ENCODE results near the gene C1QTNF6.

Gene C1QTNF6

DNA sequence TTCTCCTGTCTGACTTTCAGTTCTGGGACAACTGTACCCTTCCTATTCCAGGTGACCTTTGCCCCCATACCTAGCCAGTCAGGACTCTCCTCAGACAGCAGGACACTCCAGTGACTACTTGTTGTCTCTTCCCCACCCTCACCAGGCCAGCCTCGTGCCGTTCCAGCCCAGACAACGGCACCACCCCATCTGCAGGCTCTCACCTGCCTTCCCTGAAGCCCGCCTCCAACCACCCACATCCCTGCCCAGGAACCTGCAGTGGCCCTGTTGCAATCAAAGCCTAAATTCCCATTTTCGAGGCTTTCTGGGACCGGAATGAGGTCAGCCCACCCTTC is 42.0 kb downstream of the C1QTNF6 start:
- Histone ChIP-seq H3K27ac (ENCODE audit: low read depth, low read length) (no peak overlapping the region), H3K36me3 (ENCODE audit: control insufficient read depth, insufficient read depth, low read length) (no peaks in the 10 kb centered on the region), H3K27me3 (ENCODE audit: control insufficient read depth, insufficient read depth, low read length) (no peaks in the 10 kb centered on the region), H3K4me3 (ENCODE audit: low read depth, low read length) (no peak overlapping the region), H3K9ac (ENCODE audit: low read length) (no peak overlapping the region), H3K9me3 (ENCODE audit: control insufficient read depth, insufficient read depth, low read depth, low read length) (no peaks in the 10 kb centered on the region; the same call in 1 of the 2 replicates), H3K4me1 (ENCODE audit: control insufficient read depth, insufficient read depth, low read length) (peaks cover 15% of the 10 kb centered on the region; the same call in 1 of the 2 replicates)

DNA sequence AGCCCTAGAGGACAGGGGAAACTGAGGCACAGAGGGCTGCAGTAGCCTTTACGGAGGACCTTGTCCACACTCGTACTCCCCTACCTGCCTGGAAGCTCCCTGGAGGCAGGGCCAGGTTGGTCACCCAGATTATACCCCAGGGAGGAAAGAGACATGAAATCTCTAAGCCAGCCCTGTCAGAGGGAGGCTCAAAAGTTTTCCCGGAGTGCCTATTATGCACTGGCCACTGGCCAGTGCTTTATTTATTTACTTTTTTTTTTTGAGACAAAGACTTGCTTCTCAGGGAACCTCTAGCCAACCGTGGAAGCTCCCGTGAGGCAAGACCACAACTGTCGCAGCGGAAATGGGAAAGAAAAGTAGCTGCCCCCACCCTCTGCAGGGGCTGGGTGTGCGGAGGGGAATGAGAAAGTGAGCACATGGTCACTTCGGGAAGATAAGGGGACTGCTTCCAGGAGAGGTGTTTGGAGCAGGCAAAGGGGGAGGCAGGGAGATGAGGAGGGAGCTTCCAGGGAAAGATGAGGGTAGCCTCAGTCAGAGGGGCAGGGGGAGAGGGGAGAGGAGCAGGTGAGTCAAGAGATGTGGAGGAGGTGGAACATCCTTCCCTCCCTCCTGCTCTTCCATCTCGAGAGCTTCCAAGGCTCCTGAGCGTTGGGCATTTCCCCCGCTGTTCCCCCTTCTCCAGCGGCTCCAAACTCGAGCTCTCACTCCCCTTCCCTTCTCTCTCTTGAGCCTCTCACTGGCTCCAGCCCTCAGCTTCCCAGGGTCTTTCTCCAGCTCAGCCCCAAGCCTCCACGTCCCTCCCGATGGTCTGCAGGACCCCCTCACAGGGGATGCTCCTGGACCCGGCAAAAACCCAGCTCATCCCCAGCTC is 42.6 kb downstream of the C1QTNF6 start:
- no peak overlapping the region for H3K9ac ChIP-seq (ENCODE audit: low read length)
- H3K27ac ChIP-seq (ENCODE audit: low read depth, low read length), result no peak overlapping the region

DNA sequence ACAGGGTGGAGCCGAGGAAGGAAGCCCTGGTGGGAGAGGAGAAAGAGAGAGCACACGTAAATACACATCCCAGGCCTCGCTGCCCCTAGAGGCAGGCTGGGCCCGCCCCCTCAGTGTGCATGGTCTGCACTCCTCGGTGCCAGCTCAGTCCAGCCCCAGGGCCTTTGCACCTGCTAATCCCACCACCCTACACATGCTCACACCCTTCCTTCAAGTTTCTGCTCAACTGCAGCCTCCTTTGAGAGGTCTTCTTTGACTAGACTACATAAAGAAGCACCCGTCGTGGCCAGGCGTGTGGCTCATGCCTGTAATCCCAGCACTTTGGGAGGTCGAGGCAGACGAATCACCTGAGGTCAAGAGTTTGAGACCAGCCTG is 43.9 kb downstream of the C1QTNF6 start:
- no peaks in the 10 kb centered on the region for H3K27me3 ChIP-seq (ENCODE audit: control insufficient read depth, insufficient read depth, low read length)
- no peaks in the 10 kb centered on the region for H3K36me3 ChIP-seq (ENCODE audit: control insufficient read depth, insufficient read depth, low read length)
- no peak overlapping the region for H3K4me3 ChIP-seq (ENCODE audit: low read depth, low read length)
- H3K9me3 ChIP-seq (ENCODE audit: control insufficient read depth, insufficient read depth, low read depth, low read length), result no peaks in the 10 kb centered on the region
- H3K27ac ChIP-seq (ENCODE audit: low read depth, low read length), result no peak overlapping the region
- H3K4me1 ChIP-seq (ENCODE audit: control insufficient read depth, insufficient read depth, low read length), result peaks cover 5% of the 10 kb centered on the region; the same call in 1 of the 2 replicates
- H3K9ac ChIP-seq (ENCODE audit: low read length), result no peak overlapping the region

More for the DNA sequence above, 42.6 kb downstream of the C1QTNF6 start:
- Histone ChIP-seq H3K4me1 (ENCODE audit: control insufficient read depth, insufficient read depth, low read length) (peaks cover 15% of the 10 kb centered on the region; the same call in 1 of the 2 replicates), H3K27me3 (ENCODE audit: control insufficient read depth, insufficient read depth, low read length) (no peaks in the 10 kb centered on the region), H3K36me3 (ENCODE audit: control insufficient read depth, insufficient read depth, low read length) (no peaks in the 10 kb centered on the region), H3K4me3 (ENCODE audit: low read depth, low read length) (no peak overlapping the region), H3K9me3 (ENCODE audit: control insufficient read depth, insufficient read depth, low read depth, low read length) (no peaks in the 10 kb centered on the region)

DNA sequence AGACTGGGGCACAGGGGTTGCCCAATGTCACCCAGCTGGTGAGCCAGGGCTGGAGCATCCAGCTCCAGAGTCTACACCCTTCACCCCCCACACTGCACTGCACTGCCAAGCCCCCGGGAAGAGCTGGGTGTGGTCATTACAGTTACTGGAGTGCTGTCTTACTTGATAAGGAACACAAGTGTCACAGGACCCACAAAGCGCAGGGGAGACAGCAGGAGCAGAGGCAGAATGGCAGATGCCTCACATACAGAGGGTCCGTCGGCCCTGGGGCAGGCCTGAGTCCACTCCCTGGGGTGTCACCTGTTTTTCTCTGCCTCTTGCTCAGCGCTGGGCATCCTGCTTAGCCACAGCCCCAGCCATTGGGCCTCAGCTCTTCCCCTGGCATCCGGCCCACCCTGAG is 46.1 kb downstream of the C1QTNF6 start:
- Histone ChIP-seq H3K4me3 (ENCODE audit: low read depth, low read length) (no peak overlapping the region), H3K27ac (ENCODE audit: low read depth, low read length) (no peak overlapping the region)

DNA sequence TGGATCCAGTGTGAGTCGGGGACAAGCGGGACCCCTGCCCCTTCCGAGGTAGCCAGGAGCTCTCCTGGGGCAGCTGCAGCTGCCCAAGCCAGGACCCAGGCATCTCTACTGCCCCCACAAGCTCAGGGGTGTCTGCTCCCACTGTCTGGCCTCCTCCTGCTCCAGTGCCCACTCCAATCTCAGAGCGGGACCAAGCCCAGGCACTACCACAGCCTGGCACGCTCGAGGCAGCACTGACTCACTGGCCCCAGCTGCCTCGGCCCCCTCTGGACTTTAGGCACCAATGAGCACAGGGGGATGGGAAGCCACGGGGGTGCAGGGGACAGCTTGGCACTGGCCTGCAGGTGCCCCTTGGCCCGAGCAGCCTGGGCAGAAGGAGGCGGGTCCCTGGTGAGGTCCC is 46.6 kb downstream of the C1QTNF6 start:
- H3K4me3 ChIP-seq (ENCODE audit: low read depth, low read length), result no peak overlapping the region
- no peaks in the 10 kb centered on the region for H3K9me3 ChIP-seq (ENCODE audit: control insufficient read depth, insufficient read depth, low read depth, low read length)
- H3K9ac ChIP-seq (ENCODE audit: low read length), result no peak overlapping the region
- H3K27ac ChIP-seq (ENCODE audit: low read depth, low read length), result no peak overlapping the region
- H3K4me1 ChIP-seq (ENCODE audit: control insufficient read depth, insufficient read depth, low read length), result peaks cover 3% of the 10 kb centered on the region; the same call in 1 of the 2 replicates
- no peaks in the 10 kb centered on the region; the same call in 1 of the 2 replicates for H3K27me3 ChIP-seq (ENCODE audit: control insufficient read depth, insufficient read depth, low read length)
- no peaks in the 10 kb centered on the region for H3K36me3 ChIP-seq (ENCODE audit: control insufficient read depth, insufficient read depth, low read length)

More for the DNA sequence above, 46.1 kb downstream of the C1QTNF6 start:
- H3K36me3 ChIP-seq (ENCODE audit: control insufficient read depth, insufficient read depth, low read length), result no peaks in the 10 kb centered on the region
- no peaks in the 10 kb centered on the region; the same call in 1 of the 2 replicates for H3K27me3 ChIP-seq (ENCODE audit: control insufficient read depth, insufficient read depth, low read length)
- H3K4me1 ChIP-seq (ENCODE audit: control insufficient read depth, insufficient read depth, low read length), result peaks cover 3% of the 10 kb centered on the region; the same call in 1 of the 2 replicates
- no peaks in the 10 kb centered on the region for H3K9me3 ChIP-seq (ENCODE audit: control insufficient read depth, insufficient read depth, low read depth, low read length)
- H3K9ac ChIP-seq (ENCODE audit: low read length), result no peak overlapping the region

DNA sequence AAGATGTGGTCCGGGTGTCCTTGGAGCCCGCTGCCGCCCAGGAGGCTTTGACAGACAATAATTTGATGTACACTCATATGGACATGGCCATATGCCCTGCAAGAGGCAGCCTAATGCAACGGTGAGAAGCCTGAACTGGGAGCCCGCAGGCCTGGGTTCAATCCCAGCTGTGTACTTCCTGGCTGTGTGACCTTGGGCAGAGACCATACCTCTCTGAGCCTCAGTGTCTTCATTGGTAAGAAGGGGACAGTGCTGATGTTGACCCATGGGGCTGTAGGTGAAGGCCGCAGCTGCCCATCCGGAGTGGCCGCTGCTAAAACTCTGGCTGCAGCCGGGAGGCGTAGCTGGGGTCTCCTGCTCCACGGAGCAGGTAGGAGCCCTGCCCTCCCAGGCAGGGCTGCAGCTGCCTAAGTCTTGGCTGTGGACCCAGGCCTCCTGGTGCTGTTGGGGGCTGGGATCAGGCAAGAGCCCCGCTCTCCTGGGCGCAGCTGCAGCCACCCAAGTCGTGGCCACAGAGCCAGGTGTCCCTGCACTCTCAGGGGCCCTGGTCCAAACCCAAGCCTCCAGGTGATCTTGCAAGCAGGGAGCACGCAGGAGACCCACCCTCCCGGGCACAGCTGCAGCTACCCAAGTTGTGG is 47.2 kb downstream of the C1QTNF6 start:
- Histone ChIP-seq H3K36me3 (ENCODE audit: control insufficient read depth, insufficient read depth, low read length) (no peaks in the 10 kb centered on the region), H3K4me3 (ENCODE audit: low read depth, low read length) (no peak overlapping the region), H3K27ac (ENCODE audit: low read depth, low read length) (no peak overlapping the region), H3K4me1 (ENCODE audit: control insufficient read depth, insufficient read depth, low read length) (peaks cover 3% of the 10 kb centered on the region; the same call in 1 of the 2 replicates), H3K9me3 (ENCODE audit: control insufficient read depth, insufficient read depth, low read depth, low read length) (no peaks in the 10 kb centered on the region), H3K9ac (ENCODE audit: low read length) (no peak overlapping the region), H3K27me3 (ENCODE audit: control insufficient read depth, insufficient read depth, low read length) (no peaks in the 10 kb centered on the region; the same call in 1 of the 2 replicates)

DNA sequence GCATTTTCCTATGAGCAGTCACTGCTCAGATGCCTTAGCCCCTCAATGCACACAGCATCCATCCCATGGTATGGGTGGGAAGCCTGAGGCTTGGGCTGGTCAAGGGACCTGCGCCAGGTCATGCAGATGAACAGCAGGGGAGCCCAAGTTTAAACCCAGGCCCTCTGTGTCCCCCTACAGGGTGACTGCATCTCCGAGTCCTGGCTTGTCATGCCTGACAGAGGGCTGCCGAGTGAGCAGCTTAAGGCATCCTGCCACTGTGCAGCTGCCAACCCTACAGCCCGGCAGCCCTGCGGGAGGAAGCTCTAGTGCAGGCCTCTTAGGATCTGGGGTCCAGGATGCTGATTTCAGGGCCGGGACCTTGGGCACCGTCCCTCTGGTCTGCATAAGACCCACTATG is 48.3 kb downstream of the C1QTNF6 start:
- H3K36me3 ChIP-seq (ENCODE audit: control insufficient read depth, insufficient read depth, low read length), result no peaks in the 10 kb centered on the region
- H3K4me1 ChIP-seq (ENCODE audit: control insufficient read depth, insufficient read depth, low read length), result no peaks in the 10 kb centered on the region
- H3K9me3 ChIP-seq (ENCODE audit: control insufficient read depth, insufficient read depth, low read depth, low read length), result no peaks in the 10 kb centered on the region
- no peaks in the 10 kb centered on the region; the same call in 1 of the 2 replicates for H3K27me3 ChIP-seq (ENCODE audit: control insufficient read depth, insufficient read depth, low read length)
- no peak overlapping the region for H3K27ac ChIP-seq (ENCODE audit: low read depth, low read length)
- no peak overlapping the region for H3K4me3 ChIP-seq (ENCODE audit: low read depth, low read length)
- no peak overlapping the region for H3K9ac ChIP-seq (ENCODE audit: low read length)

DNA sequence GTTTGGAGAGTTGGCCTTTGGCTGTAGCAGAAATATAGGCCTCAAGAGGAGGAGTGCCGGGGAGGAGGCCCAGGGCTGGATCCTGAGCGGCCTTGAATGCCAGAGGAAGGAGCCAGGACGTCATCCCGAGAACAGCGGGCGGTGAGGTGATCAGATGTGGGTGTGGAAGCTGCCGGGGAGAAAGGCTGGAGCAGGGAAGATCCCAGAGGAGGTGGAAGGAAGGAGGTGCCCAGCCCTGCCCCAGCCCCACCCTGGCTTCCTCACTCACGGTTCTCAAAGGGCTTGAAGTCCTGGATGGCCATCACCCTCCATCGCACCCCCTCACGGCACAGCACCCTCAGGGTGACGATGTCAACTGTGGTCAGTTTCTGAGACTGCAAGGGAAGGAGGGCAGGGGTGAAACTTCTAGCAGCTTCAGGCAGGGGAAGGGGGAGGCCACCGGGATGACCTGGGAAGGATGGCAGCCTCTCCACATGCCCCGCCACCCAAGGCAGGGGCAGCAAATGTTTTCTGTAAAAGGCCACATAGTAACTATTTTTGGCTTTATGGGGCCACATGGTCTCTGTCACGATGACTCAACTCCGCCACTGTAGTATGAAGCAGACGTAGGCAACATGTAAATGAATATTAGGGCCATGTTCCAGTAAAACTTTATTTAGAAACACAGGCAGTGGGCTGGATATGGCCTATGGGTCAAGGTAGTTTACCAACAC is 49.0 kb downstream of the C1QTNF6 start:
- Histone ChIP-seq H3K36me3 (ENCODE audit: control insufficient read depth, insufficient read depth, low read length) (no peaks in the 10 kb centered on the region), H3K4me1 (ENCODE audit: control insufficient read depth, insufficient read depth, low read length) (no peaks in the 10 kb centered on the region), H3K4me3 (ENCODE audit: low read depth, low read length) (no peak overlapping the region), H3K9ac (ENCODE audit: low read length) (no peak overlapping the region), H3K27me3 (ENCODE audit: control insufficient read depth, insufficient read depth, low read length) (no peaks in the 10 kb centered on the region; the same call in 1 of the 2 replicates), H3K27ac (ENCODE audit: low read depth, low read length) (no peak overlapping the region), H3K9me3 (ENCODE audit: control insufficient read depth, insufficient read depth, low read depth, low read length) (no peaks in the 10 kb centered on the region)

DNA sequence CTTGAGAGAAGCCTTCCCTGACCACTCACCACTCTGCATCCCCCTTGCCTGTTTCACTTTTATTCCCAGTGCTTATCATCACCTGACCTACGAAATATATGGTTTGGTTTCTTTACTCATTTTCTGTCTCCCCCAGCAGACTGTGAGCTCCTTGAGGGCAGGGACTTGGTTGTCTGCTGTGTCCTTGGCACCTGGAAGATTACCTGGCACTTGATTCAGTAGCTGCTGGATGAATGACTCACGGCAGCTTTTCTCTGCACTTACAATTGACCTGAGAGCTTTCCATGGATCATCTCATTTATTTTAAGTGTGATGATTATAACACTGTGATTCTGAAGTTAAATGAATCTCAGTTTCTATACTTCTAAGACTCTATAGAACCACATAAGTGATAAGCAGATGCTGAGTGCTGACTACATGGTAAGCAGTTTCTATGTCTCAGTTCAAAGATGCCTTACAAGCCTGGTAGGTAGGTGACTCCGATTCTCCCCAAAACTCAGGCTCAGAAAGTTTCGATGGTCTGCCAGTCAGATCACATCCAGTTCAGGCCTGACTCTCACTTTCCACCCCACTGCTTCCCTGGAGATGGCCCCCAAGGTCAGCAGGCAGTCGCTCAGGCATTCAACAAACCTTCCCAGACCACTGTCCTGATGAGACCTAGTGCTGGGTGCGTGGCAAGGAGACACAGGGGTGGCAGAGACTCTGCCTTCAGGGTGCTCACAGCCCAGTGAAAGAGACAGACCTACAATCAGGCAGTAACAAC is 50.0 kb downstream of the C1QTNF6 start:
- no peak overlapping the region for H3K27ac ChIP-seq (ENCODE audit: low read depth, low read length)
- no peaks in the 10 kb centered on the region for H3K9me3 ChIP-seq (ENCODE audit: control insufficient read depth, insufficient read depth, low read depth, low read length)
- no peaks in the 10 kb centered on the region for H3K36me3 ChIP-seq (ENCODE audit: control insufficient read depth, insufficient read depth, low read length)
- no peak overlapping the region for H3K4me3 ChIP-seq (ENCODE audit: low read depth, low read length)
- H3K4me1 ChIP-seq (ENCODE audit: control insufficient read depth, insufficient read depth, low read length), result no peaks in the 10 kb centered on the region
- H3K9ac ChIP-seq (ENCODE audit: low read length), result no peak overlapping the region
- H3K27me3 ChIP-seq (ENCODE audit: control insufficient read depth, insufficient read depth, low read length), result no peaks in the 10 kb centered on the region; the same call in 1 of the 2 replicates

DNA sequence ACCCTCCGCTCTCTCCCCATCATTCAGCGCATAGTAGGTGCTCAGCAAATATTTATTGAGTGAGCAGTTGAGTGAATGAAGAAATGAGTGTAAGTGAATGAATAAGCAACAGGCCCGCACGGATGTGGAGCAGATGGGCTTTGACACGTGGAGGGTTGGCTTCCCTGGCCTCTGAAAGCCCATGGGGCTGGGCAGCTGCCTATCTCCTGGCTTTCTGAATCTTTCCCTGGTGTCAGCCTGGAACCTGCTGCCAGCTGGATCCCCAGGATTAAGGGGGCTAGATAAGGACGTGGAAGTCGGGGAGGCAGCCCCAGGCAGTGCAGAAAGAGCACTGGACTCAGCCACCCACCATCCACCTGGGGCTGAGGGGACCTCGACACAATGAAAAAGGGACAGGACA is 50.9 kb downstream of the C1QTNF6 start:
- Histone ChIP-seq H3K4me1 (ENCODE audit: control insufficient read depth, insufficient read depth, low read length) (no peaks in the 10 kb centered on the region), H3K9me3 (ENCODE audit: control insufficient read depth, insufficient read depth, low read depth, low read length) (no peaks in the 10 kb centered on the region), H3K27ac (ENCODE audit: low read depth, low read length) (no peak overlapping the region), H3K27me3 (ENCODE audit: control insufficient read depth, insufficient read depth, low read length) (no peaks in the 10 kb centered on the region; the same call in 1 of the 2 replicates), H3K4me3 (ENCODE audit: low read depth, low read length) (no peak overlapping the region), H3K36me3 (ENCODE audit: control insufficient read depth, insufficient read depth, low read length) (no peaks in the 10 kb centered on the region), H3K9ac (ENCODE audit: low read length) (no peak overlapping the region)

All from HUES6 (cell line).